T-helper 2 cell treated with Interferon-gamma antibody and Interleukin-4, amounts not matched to agents 5 μg/mL and 100 μg/mL, for 36 hours (primary cell): Measurements from ENCODE around the gene AVPR1B.

ENCODE experiments used
- DNase-seq: peaks from one replicate; pipeline ENCODE4 v3.0.0; 2021; ENCODE audit warnings: low spot score
- H3K27ac Mint-ChIP-seq: one replicate; pipeline ENCODE4 v1.8.0; 2021; ENCODE audit warnings: mild to moderate bottlenecking, mixed read lengths
- H3K27me3 Mint-ChIP-seq: one replicate; pipeline ENCODE4 v1.8.0; 2021; ENCODE audit warnings: low read depth, mixed read lengths
- H3K36me3 Mint-ChIP-seq: one replicate; pipeline ENCODE4 v1.8.0; 2021; ENCODE audit warnings: low read depth, mixed read lengths
- H3K4me1 Mint-ChIP-seq: one replicate; pipeline ENCODE4 v1.8.0; 2021; ENCODE audit warnings: low read depth, mixed read lengths
- H3K4me3 Mint-ChIP-seq: one replicate; pipeline ENCODE4 v1.8.0; 2022; ENCODE audit warnings: mild to moderate bottlenecking, moderate library complexity, mixed read lengths
- H3K9me3 Mint-ChIP-seq: one replicate; pipeline ENCODE4 v1.8.0; 2021; ENCODE audit warnings: mixed read lengths

The AVPR1B gene

GRCh38 chr1:206106328-206107167 is 10.6 kb downstream of the AVPR1B start:
- Mint-ChIP-seq H3K9me3 (no peaks in the 10 kb centered on the region), H3K4me1 (no peaks in the 10 kb centered on the region), H3K27me3 (peaks cover 19% of the 10 kb centered on the region), H3K36me3 (no peaks in the 10 kb centered on the region), H3K4me3 (no peak overlapping the region), H3K27ac (no peak overlapping the region)
- DNase-seq: peak; percentile 60

- Mint-ChIP-seq H3K27me3 (peaks cover 21% of the 10 kb centered on the region), H3K9me3 (no peaks in the 10 kb centered on the region), H3K4me3 (no peak overlapping the region), H3K4me1 (no peaks in the 10 kb centered on the region), H3K27ac (no peak overlapping the region), H3K36me3 (no peaks in the 10 kb centered on the region)
- no peak for DNase-seq
These were observed 11.7 kb downstream of the AVPR1B start for GRCh38 chr1:206105464-206105995.

- H3K27ac Mint-ChIP-seq: no peak overlapping the region
- no peaks in the 10 kb centered on the region for H3K36me3 Mint-ChIP-seq
- H3K4me1 Mint-ChIP-seq: no peaks in the 10 kb centered on the region
- H3K4me3 Mint-ChIP-seq: no peak overlapping the region
- H3K27me3 Mint-ChIP-seq: peaks cover 34% of the 10 kb centered on the region
- DNase-seq: no peak
- no peaks in the 10 kb centered on the region for H3K9me3 Mint-ChIP-seq
These were observed 13.2 kb downstream of the AVPR1B start for GRCh38 chr1:206103979-206104378.

- no peak for DNase-seq
- Mint-ChIP-seq H3K9me3 (no peaks in the 10 kb centered on the region), H3K36me3 (no peaks in the 10 kb centered on the region), H3K27me3 (peaks cover 43% of the 10 kb centered on the region), H3K4me3 (no peak overlapping the region), H3K27ac (no peak overlapping the region), H3K4me1 (no peaks in the 10 kb centered on the region)
These were observed 14.8 kb downstream of the AVPR1B start for GRCh38 chr1:206102292-206102936.

- H3K27ac Mint-ChIP-seq: no peak overlapping the region
- DNase-seq: no peak
- H3K4me3 Mint-ChIP-seq: no peak overlapping the region
- no peaks in the 10 kb centered on the region for H3K9me3 Mint-ChIP-seq
- H3K27me3 Mint-ChIP-seq: peaks cover 48% of the 10 kb centered on the region
- no peaks in the 10 kb centered on the region for H3K36me3 Mint-ChIP-seq
- H3K4me1 Mint-ChIP-seq: no peaks in the 10 kb centered on the region
These were observed 15.7 kb downstream of the AVPR1B start for GRCh38 chr1:206101351-206102045.

- Mint-ChIP-seq H3K36me3 (no peaks in the 10 kb centered on the region), H3K9me3 (no peaks in the 10 kb centered on the region), H3K4me1 (no peaks in the 10 kb centered on the region), H3K27ac (no peak overlapping the region), H3K27me3 (peaks cover 48% of the 10 kb centered on the region), H3K4me3 (no peak overlapping the region)
- no peak for DNase-seq
These were observed 16.9 kb downstream of the AVPR1B start for GRCh38 chr1:206100226-206100815.

- Mint-ChIP-seq H3K27me3 (peaks cover 59% of the 10 kb centered on the region), H3K4me3 (no peak overlapping the region), H3K9me3 (no peaks in the 10 kb centered on the region), H3K27ac (no peak overlapping the region), H3K4me1 (no peaks in the 10 kb centered on the region), H3K36me3 (no peaks in the 10 kb centered on the region)
- DNase-seq: no peak
These were observed 18.8 kb downstream of the AVPR1B start for GRCh38 chr1:206098242-206098919.

GRCh38 chr1:206097381-206097780 is 19.8 kb downstream of the AVPR1B start:
- DNase-seq: no peak
- peaks cover 62% of the 10 kb centered on the region for H3K27me3 Mint-ChIP-seq
- H3K36me3 Mint-ChIP-seq: no peaks in the 10 kb centered on the region
- H3K27ac Mint-ChIP-seq: no peak overlapping the region
- no peaks in the 10 kb centered on the region for H3K9me3 Mint-ChIP-seq
- no peaks in the 10 kb centered on the region for H3K4me1 Mint-ChIP-seq
- H3K4me3 Mint-ChIP-seq: no peak overlapping the region

GRCh38 chr1:206094024-206094423 is 23.2 kb downstream of the AVPR1B start:
- Mint-ChIP-seq H3K27me3 (peaks cover 56% of the 10 kb centered on the region), H3K36me3 (no peaks in the 10 kb centered on the region), H3K4me1 (no peaks in the 10 kb centered on the region), H3K4me3 (no peak overlapping the region), H3K9me3 (no peaks in the 10 kb centered on the region), H3K27ac (no peak overlapping the region)
- no peak for DNase-seq

GRCh38 chr1:206089341-206089740 is 27.8 kb downstream of the AVPR1B start:
- Mint-ChIP-seq H3K27me3 (peaks cover 54% of the 10 kb centered on the region), H3K4me3 (no peak overlapping the region), H3K4me1 (no peaks in the 10 kb centered on the region), H3K27ac (no peak overlapping the region), H3K36me3 (no peaks in the 10 kb centered on the region), H3K9me3 (no peaks in the 10 kb centered on the region)
- no peak for DNase-seq

- no peak overlapping the region for H3K4me3 Mint-ChIP-seq
- no peaks in the 10 kb centered on the region for H3K36me3 Mint-ChIP-seq
- H3K27ac Mint-ChIP-seq: no peak overlapping the region
- no peak for DNase-seq
- no peaks in the 10 kb centered on the region for H3K9me3 Mint-ChIP-seq
- H3K27me3 Mint-ChIP-seq: peaks cover 50% of the 10 kb centered on the region
- H3K4me1 Mint-ChIP-seq: no peaks in the 10 kb centered on the region
These were observed 30.1 kb downstream of the AVPR1B start for GRCh38 chr1:206087091-206087490.

GRCh38 chr1:206083750-206084149 is 33.4 kb downstream of the AVPR1B start:
- Mint-ChIP-seq H3K36me3 (no peaks in the 10 kb centered on the region), H3K4me3 (no peak overlapping the region), H3K27ac (no peak overlapping the region), H3K4me1 (peaks cover 17% of the 10 kb centered on the region), H3K9me3 (no peaks in the 10 kb centered on the region), H3K27me3 (peaks cover 55% of the 10 kb centered on the region)
- no peak for DNase-seq
